Measurements from ENCODE around the gene PHF21B.

Gene PHF21B

DNA sequence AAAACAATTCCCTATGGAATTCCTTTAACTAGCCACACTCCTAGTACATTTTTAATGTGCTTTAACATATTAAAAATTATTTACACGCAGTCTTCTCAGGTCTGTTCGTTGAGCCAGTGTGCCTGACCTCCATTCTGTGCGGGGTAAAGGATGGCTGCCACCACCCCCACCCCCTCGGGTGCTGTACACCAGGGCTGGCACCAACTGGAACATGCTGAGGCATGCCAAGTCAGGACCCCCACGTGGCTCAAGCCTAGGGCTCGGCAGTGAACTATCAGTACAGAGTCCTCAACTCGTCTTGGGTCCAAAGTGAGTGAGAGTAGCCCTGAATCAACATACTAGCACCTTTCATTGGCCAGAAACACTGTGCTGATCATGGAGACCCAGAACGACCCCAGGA is 32.5 kb upstream of the PHF21B start:
- H3K27ac ChIP-seq (ENCODE audit: low read depth, low read length): no peak overlapping the region
- H3K9me3 ChIP-seq (ENCODE audit: control insufficient read depth, insufficient read depth, low read depth, low read length): peaks cover 24% of the 10 kb centered on the region
- no peaks in the 10 kb centered on the region for H3K4me1 ChIP-seq (ENCODE audit: control insufficient read depth, insufficient read depth, low read length)
- no peak overlapping the region for H3K4me3 ChIP-seq (ENCODE audit: low read depth, low read length)
- H3K36me3 ChIP-seq (ENCODE audit: control insufficient read depth, insufficient read depth, low read length): no peaks in the 10 kb centered on the region
- no peaks in the 10 kb centered on the region for H3K27me3 ChIP-seq (ENCODE audit: control insufficient read depth, insufficient read depth, low read length)
- H3K9ac ChIP-seq (ENCODE audit: low read length): no peak overlapping the region

DNA sequence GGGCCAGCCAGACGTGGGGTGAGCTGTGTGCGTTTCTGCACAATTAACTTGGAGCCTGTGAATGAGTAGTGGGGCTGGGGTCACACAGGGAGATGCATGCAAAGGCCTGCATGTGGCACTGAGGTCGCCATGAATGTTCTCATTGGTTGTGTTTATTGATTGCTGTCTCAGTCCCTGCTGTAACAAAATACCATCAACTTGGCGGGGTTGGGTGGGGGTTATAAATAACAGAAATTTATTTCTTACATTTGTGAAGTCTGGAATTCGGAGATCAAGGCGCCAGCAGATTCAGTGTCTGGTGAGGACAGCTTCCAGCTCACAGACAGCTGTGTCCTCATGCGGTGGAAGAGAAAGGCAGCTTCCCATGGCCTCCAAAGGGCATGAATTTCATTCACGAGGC is 29.3 kb upstream of the PHF21B start:
- Histone ChIP-seq H3K27ac (ENCODE audit: low read depth, low read length) (no peak overlapping the region), H3K9ac (ENCODE audit: low read length) (no peak overlapping the region), H3K4me3 (ENCODE audit: low read depth, low read length) (no peak overlapping the region), H3K36me3 (ENCODE audit: control insufficient read depth, insufficient read depth, low read length) (no peaks in the 10 kb centered on the region), H3K27me3 (ENCODE audit: control insufficient read depth, insufficient read depth, low read length) (no peaks in the 10 kb centered on the region), H3K4me1 (ENCODE audit: control insufficient read depth, insufficient read depth, low read length) (no peaks in the 10 kb centered on the region), H3K9me3 (ENCODE audit: control insufficient read depth, insufficient read depth, low read depth, low read length) (peaks cover 22% of the 10 kb centered on the region)

DNA sequence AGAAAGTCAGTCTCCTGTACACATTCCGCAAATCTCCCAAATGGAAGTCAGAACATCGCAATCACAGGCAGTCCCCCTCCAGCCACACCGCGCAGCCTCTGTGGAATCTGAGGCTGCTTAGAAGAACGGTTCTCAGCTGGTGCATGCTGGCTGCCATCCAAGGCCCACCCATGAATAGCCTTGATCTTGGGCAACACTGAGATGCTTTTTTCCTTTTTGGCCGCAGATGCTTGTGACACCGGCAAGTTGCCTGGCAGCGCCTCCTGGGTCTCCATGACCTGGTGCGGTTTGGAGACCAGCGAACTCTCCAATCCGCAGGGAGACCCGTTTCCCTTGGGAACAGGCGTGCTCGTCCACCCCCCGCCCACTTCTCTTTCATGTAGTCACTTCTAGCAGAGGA is 26.3 kb upstream of the PHF21B start:
- Histone ChIP-seq H3K4me3 (ENCODE audit: low read depth, low read length) (no peak overlapping the region), H3K27ac (ENCODE audit: low read depth, low read length) (no peak overlapping the region), H3K9me3 (ENCODE audit: control insufficient read depth, insufficient read depth, low read depth, low read length) (peaks cover 22% of the 10 kb centered on the region), H3K4me1 (ENCODE audit: control insufficient read depth, insufficient read depth, low read length) (no peaks in the 10 kb centered on the region), H3K27me3 (ENCODE audit: control insufficient read depth, insufficient read depth, low read length) (no peaks in the 10 kb centered on the region), H3K36me3 (ENCODE audit: control insufficient read depth, insufficient read depth, low read length) (no peaks in the 10 kb centered on the region), H3K9ac (ENCODE audit: low read length) (no peak overlapping the region)

DNA sequence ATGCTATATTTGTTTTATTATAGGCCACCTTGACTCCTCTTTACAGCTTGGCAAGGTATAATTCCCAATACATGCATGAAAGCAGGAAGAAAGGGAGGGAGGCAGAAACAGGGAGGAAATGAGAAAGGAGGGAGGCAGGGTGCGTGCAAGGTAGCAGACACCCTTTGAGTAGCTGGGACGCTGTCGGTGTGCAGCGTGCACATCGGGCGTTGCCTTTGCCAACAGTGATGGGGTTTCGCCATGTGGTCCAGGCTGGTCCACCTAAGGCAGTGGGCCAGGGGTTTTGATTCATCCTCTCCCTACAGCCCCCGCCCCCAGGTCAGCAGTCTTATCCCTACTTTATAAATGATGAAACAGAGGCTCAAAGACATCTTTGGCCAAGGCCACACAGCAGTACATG is 25.0 kb upstream of the PHF21B start:
- Histone ChIP-seq H3K27me3 (ENCODE audit: control insufficient read depth, insufficient read depth, low read length) (no peaks in the 10 kb centered on the region), H3K4me3 (ENCODE audit: low read depth, low read length) (no peak overlapping the region), H3K36me3 (ENCODE audit: control insufficient read depth, insufficient read depth, low read length) (no peaks in the 10 kb centered on the region), H3K9me3 (ENCODE audit: control insufficient read depth, insufficient read depth, low read depth, low read length) (peaks cover 26% of the 10 kb centered on the region), H3K27ac (ENCODE audit: low read depth, low read length) (no peak overlapping the region), H3K9ac (ENCODE audit: low read length) (no peak overlapping the region), H3K4me1 (ENCODE audit: control insufficient read depth, insufficient read depth, low read length) (no peaks in the 10 kb centered on the region)

DNA sequence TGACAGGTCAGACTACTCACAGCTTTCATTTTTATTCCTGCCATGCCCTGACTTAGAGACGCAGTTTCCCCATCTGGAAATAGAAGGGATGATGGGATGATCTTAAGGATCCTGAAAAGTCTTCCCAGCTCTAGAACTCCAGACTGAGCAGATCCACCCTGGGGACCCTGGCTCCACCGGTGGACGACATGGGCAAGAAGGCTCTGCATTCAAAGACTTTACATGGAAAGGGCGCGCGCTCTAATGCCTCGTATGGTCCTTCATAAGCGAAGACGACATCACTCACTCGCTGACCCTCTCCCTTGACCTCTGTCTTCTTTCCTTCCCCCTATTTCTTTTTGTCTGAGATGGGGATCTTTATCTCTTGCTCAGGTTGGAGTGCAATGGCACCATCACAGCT is 24.4 kb upstream of the PHF21B start:
- H3K4me3 ChIP-seq (ENCODE audit: low read depth, low read length): no peak overlapping the region
- H3K9me3 ChIP-seq (ENCODE audit: control insufficient read depth, insufficient read depth, low read depth, low read length): peaks cover 26% of the 10 kb centered on the region
- no peak overlapping the region for H3K9ac ChIP-seq (ENCODE audit: low read length)
- H3K27ac ChIP-seq (ENCODE audit: low read depth, low read length): no peak overlapping the region
- H3K27me3 ChIP-seq (ENCODE audit: control insufficient read depth, insufficient read depth, low read length): no peaks in the 10 kb centered on the region
- no peaks in the 10 kb centered on the region for H3K36me3 ChIP-seq (ENCODE audit: control insufficient read depth, insufficient read depth, low read length)
- H3K4me1 ChIP-seq (ENCODE audit: control insufficient read depth, insufficient read depth, low read length): no peaks in the 10 kb centered on the region

DNA sequence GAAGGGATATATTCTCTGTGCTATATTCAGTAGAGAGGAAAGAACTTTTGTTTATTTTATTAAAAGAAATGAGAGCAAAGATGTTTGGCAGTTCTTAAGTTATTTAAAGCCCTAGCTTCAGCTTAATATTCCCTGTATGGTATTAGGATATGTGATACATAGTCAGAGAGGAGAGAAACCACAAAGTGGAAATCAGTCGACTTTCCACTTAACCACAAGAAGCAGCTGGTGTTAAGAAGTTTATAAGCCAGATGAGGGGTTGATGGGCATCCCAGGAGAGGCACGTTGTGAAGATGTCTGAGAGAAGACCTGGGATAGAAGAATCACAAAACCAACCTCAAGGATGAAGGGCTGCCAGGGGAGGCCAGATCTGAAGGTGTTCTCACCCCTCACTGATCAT is 23.3 kb upstream of the PHF21B start:
- peaks cover 20% of the 10 kb centered on the region for H3K9me3 ChIP-seq (ENCODE audit: control insufficient read depth, insufficient read depth, low read depth, low read length)
- H3K4me1 ChIP-seq (ENCODE audit: control insufficient read depth, insufficient read depth, low read length): no peaks in the 10 kb centered on the region
- H3K27me3 ChIP-seq (ENCODE audit: control insufficient read depth, insufficient read depth, low read length): no peaks in the 10 kb centered on the region
- H3K36me3 ChIP-seq (ENCODE audit: control insufficient read depth, insufficient read depth, low read length): no peaks in the 10 kb centered on the region
- no peak overlapping the region for H3K4me3 ChIP-seq (ENCODE audit: low read depth, low read length)
- H3K9ac ChIP-seq (ENCODE audit: low read length): no peak overlapping the region
- no peak overlapping the region for H3K27ac ChIP-seq (ENCODE audit: low read depth, low read length)

DNA sequence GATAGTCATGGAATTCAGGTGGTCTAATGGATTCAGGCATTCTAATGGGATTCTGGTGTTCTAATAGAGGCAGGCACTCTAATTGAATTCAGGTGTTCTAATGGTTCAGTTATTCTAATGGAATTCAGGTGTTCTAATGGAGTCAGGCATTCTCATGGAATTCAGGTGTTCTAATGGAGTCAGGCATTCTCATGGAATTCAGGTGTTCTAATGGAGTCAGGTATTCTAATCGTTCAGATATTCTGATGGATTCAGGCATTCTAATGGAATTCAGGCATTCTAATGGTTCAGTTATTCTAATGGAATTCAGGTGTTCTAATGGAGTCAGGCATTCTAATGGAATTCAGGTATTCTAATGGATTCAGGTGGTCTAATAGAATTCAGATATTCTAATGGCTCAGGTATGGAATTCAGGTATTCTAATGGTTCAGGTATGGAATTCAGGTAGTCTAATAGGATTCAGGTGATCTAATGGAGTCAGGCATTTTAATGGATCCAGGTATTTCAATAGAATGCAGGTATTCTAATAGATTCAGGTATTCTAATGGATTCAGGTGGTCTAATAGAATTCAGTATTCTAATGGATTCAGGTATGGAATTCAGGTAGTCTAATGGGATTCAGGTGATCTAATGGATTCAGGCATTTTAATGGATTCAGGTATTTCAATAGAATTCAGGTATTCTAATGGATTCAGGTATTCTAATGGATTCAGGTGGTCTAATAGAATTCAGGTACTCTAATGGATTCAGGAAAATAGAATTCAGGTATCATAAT is 22.0 kb upstream of the PHF21B start:
- Histone ChIP-seq H3K27ac (ENCODE audit: low read depth, low read length) (peak overlapping the region; percentile 76), H3K36me3 (ENCODE audit: control insufficient read depth, insufficient read depth, low read length) (no peaks in the 10 kb centered on the region), H3K4me3 (ENCODE audit: low read depth, low read length) (no peak overlapping the region), H3K9me3 (ENCODE audit: control insufficient read depth, insufficient read depth, low read depth, low read length) (peaks cover 8% of the 10 kb centered on the region; the same call in 1 of the 2 replicates), H3K9ac (ENCODE audit: low read length) (peak overlapping the region; percentile 7), H3K4me1 (ENCODE audit: control insufficient read depth, insufficient read depth, low read length) (no peaks in the 10 kb centered on the region), H3K27me3 (ENCODE audit: control insufficient read depth, insufficient read depth, low read length) (no peaks in the 10 kb centered on the region)

DNA sequence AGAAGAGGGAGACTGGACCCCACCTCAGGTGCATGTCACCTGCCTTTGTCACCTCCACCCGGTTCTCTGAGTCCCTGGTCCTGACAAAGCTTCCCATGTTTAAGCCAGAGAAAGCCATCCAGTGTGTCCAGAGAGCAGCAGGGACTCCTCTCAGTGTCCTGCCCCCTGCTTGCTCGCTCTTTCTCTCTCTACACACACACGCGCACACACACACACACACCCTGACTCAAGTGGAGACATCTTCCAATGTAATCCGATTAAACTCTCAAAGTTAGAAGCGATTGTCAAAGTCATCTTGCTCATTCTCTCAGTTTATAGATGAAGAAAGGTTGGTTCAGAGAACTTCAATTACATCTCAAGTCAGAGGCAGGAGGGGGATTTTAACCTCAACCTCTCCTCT is 19.7 kb upstream of the PHF21B start:
- Histone ChIP-seq H3K36me3 (ENCODE audit: control insufficient read depth, insufficient read depth, low read length) (no peaks in the 10 kb centered on the region), H3K9ac (ENCODE audit: low read length) (no peak overlapping the region), H3K27me3 (ENCODE audit: control insufficient read depth, insufficient read depth, low read length) (no peaks in the 10 kb centered on the region), H3K27ac (ENCODE audit: low read depth, low read length) (no peak overlapping the region), H3K9me3 (ENCODE audit: control insufficient read depth, insufficient read depth, low read depth, low read length) (peaks cover 8% of the 10 kb centered on the region; the same call in 1 of the 2 replicates), H3K4me1 (ENCODE audit: control insufficient read depth, insufficient read depth, low read length) (no peaks in the 10 kb centered on the region), H3K4me3 (ENCODE audit: low read depth, low read length) (no peak overlapping the region)

DNA sequence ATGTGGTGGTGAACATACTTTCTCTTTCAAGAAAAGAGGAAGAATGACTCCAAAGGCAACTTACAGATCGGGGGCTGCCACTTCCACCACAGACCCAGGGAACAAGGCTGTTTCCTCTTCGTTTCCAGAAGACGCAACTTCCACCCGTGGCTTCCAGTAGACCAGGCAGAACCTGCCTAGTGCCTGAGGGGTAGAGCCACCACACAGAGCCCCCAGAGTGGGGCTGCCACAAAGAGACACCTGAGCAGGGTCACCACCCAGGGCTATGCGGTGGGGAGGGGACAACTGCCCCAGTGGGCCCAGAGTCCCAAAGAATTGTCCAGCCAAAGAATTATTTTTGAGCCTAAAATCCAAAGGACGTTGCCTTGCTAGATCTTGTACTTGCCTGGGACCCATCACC is 16.7 kb upstream of the PHF21B start:
- Histone ChIP-seq H3K9ac (ENCODE audit: low read length) (no peak overlapping the region), H3K27me3 (ENCODE audit: control insufficient read depth, insufficient read depth, low read length) (0 out of 2 replicates have a peak, but pooled peaks cover 3% of the 10 kb centered on the region), H3K4me1 (ENCODE audit: control insufficient read depth, insufficient read depth, low read length) (peaks cover 10% of the 10 kb centered on the region; the same call in 1 of the 2 replicates)

DNA sequence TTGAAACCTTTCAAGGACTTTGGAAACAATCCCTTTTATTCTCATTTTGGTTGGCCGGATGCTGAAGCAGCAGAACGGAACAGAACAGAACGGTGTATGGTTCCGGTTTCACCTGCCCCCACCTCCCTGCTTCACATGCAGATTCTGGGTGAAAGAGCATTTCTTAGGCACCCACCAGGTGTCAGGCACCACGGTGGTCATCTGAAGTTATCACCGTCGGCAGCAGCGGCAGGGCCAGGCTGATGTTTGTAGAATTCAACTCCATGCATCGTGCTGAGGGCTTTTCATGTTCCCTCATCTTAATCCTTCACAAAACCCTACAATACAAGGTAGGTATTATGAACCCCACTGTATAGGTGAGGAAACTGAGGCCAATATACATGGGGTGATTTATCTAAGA is 13.6 kb upstream of the PHF21B start:
- Histone ChIP-seq H3K27me3 (ENCODE audit: control insufficient read depth, insufficient read depth, low read length) (peaks cover 5% of the 10 kb centered on the region; the same call in 1 of the 2 replicates), H3K27ac (ENCODE audit: low read depth, low read length) (no peak overlapping the region), H3K36me3 (ENCODE audit: control insufficient read depth, insufficient read depth, low read length) (no peaks in the 10 kb centered on the region), H3K4me1 (ENCODE audit: control insufficient read depth, insufficient read depth, low read length) (peaks cover 10% of the 10 kb centered on the region), H3K4me3 (ENCODE audit: low read depth, low read length) (no peak overlapping the region), H3K9ac (ENCODE audit: low read length) (no peak overlapping the region), H3K9me3 (ENCODE audit: control insufficient read depth, insufficient read depth, low read depth, low read length) (no peaks in the 10 kb centered on the region)

More for the DNA sequence above, 16.7 kb upstream of the PHF21B start:
- Histone ChIP-seq H3K27ac (ENCODE audit: low read depth, low read length) (no peak overlapping the region), H3K9me3 (ENCODE audit: control insufficient read depth, insufficient read depth, low read depth, low read length) (peaks cover 4% of the 10 kb centered on the region; the same call in 1 of the 2 replicates), H3K36me3 (ENCODE audit: control insufficient read depth, insufficient read depth, low read length) (no peaks in the 10 kb centered on the region), H3K4me3 (ENCODE audit: low read depth, low read length) (no peak overlapping the region)

DNA sequence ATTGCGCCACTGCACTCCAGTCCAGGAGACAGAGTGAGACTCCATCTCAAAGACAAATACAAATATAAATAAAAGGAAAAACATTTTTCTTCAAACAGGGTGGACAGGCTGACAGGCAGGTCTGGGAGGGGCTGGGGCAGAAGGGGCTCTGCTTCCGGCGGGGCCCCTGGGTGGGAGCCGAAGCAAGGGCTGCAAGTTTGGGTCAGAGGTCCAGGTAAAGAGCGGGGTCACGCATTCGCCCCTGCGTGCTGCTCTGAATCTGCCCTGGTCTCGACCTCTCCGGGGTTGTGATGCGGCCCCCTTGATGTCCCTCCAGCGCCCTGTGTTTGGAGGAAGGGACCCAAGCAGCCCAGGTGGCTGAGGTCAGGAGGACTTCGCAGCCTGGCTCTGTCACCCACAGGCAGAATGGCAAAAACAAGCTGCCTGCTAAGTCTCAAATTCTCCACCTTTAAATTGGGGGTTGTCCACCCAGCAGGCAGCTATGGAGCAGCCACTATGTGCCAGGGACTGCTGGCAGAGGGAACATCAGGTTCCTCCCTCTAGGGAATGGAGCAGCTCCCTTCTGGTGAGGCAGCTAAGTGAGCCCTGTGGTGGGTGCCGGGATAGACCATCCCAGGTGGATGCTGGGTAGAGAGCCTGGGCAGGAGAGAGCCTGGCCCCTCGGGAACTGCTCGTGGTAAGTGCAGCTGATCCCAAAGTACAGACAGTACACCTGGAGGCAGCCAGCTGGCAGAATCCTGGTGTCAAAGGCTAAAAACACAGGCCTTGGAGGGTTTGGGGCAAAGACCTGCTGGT is 10.3 kb upstream of the PHF21B start:
- no peak overlapping the region for H3K27ac ChIP-seq (ENCODE audit: low read depth, low read length)
- no peaks in the 10 kb centered on the region for H3K36me3 ChIP-seq (ENCODE audit: control insufficient read depth, insufficient read depth, low read length)
- H3K9ac ChIP-seq (ENCODE audit: low read length): no peak overlapping the region
- H3K4me3 ChIP-seq (ENCODE audit: low read depth, low read length): no peak overlapping the region
- no peaks in the 10 kb centered on the region for H3K9me3 ChIP-seq (ENCODE audit: control insufficient read depth, insufficient read depth, low read depth, low read length)
- peaks cover 5% of the 10 kb centered on the region; the same call in 1 of the 2 replicates for H3K27me3 ChIP-seq (ENCODE audit: control insufficient read depth, insufficient read depth, low read length)
- peaks cover 10% of the 10 kb centered on the region for H3K4me1 ChIP-seq (ENCODE audit: control insufficient read depth, insufficient read depth, low read length)

Data from HUES6 (cell line).